ENCODE data around the gene NPW. TPM values are rescaled to one million over a fixed set of nuclear protein-coding genes. Genes with fewer than 3 reads are reported as not detected.

The NPW gene
- total RNA-seq, 1 donor from 2014 or later: not detected

DNA sequence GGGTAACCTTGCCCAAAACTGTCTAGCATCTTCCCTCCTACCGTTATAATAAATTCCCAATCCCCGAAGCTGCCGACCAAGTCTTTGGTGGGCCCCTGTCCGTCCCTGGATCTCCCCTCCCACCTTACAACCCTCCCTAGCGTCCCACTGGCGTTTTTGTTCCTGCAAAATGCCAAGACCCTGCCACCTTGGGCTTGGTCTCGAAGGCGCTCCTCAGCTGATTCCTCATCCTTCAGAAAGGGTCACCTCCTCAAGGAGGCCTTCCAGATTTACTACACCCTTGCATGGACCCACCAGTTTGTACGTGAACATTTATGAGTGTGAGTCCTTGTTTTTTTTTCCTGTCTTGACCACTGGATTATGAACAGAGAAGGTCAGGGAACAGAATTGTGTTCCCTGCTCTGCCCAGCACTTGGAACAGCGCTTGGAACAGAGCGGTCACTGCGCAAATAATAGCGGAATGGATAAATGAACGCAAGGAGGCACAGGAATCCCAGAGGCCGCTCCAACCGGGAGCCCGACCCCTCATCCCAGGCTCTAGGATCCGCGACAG lies 36.5 kb upstream of the NPW start:
- H3K36me3 ChIP-seq (ENCODE audit: control insufficient read depth, insufficient read depth, low read length): peaks cover 13% of the 10 kb centered on the region
- H3K27me3 ChIP-seq (ENCODE audit: control insufficient read depth, insufficient read depth, low read length): peaks cover 5% of the 10 kb centered on the region
- no peak for FAIRE-seq
- peak overlapping the region; percentile 66 for H3K4me3 ChIP-seq (ENCODE audit: low read depth, low read length)
- TF ChIP-seq CTCF (IDR thresholded peaks at IDR 0.05; ENCODE audit: insufficient read depth, low read length, severe bottlenecking): peak; percentile 19
- no peak for DNase-seq (ENCODE audit: low read depth)

- H3K36me3 ChIP-seq (ENCODE audit: control insufficient read depth, insufficient read depth, low read length): peaks cover 10% of the 10 kb centered on the region
- FAIRE-seq: no peak
- TF ChIP-seq CTCF (IDR thresholded peaks at IDR 0.05; ENCODE audit: insufficient read depth, low read length, severe bottlenecking): peak; percentile 18
- H3K27me3 ChIP-seq (ENCODE audit: control insufficient read depth, insufficient read depth, low read length): peaks cover 9% of the 10 kb centered on the region
- peak; percentile 56 for DNase-seq (ENCODE audit: low read depth)
- H3K4me3 ChIP-seq (ENCODE audit: low read depth, low read length): peak within 1 kb of the TSS; percentile 66
Observed at GRCh38 chr16:1983544-1984346, 35.8 kb upstream of the NPW start, which contains the start of gene GFER. Gene GFER (plus strand): TSS chr16:1984193. CDS start chr16:1984219, 26 bp downstream.

DNA sequence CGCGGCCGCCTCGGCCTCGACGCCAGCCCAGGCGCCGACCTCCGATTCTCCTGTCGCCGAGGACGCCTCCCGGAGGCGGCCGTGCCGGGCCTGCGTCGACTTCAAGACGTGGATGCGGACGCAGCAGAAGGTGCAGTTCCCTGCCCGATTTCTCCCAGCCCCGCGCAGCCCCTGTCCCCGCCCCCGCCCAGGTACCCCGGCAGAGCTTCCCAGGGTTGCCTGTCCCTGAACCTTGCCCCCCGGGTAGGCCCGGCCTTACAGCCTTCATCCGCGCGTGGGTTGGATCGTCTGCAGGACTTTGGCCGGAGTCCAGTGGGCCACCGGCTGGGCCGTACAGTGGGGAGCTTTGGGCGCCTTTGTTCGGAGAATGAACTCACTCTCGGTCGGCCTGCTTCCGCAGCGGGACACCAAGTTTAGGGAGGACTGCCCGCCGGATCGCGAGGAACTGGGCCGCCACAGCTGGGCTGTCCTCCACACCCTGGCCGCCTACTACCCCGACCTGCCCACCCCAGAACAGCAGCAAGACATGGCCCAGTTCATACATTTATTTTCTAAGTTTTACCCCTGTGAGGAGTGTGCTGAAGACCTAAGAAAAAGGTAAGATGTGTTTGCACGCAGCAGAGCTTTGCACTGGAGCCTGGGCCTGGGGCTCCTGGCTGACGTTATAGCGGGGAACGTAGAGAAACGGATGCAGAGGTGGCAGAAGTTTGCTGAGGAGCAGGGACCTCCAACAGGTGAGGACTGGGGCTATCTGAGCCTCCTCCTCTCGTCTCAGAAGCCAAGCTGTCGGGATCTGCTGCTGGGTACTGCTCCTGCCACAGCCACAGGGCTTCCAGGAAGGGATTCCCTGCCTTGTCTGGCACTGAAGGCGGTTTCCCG lies 35.0 kb upstream of the NPW start:
- no peak for TF ChIP-seq CTCF (IDR thresholded peaks at IDR 0.05; ENCODE audit: insufficient read depth, low read length, severe bottlenecking)
- Histone ChIP-seq H3K36me3 (ENCODE audit: control insufficient read depth, insufficient read depth, low read length) (peaks cover 10% of the 10 kb centered on the region), H3K4me3 (ENCODE audit: low read depth, low read length) (peak overlapping the region; percentile 66), H3K27me3 (ENCODE audit: control insufficient read depth, insufficient read depth, low read length) (peaks cover 16% of the 10 kb centered on the region)
- no peak for DNase-seq (ENCODE audit: low read depth)
- FAIRE-seq: no peak

- no peak overlapping the region for H3K4me3 ChIP-seq (ENCODE audit: low read depth, low read length)
- no peak for FAIRE-seq
- H3K36me3 ChIP-seq (ENCODE audit: control insufficient read depth, insufficient read depth, low read length): peaks cover 10% of the 10 kb centered on the region
- peaks cover 20% of the 10 kb centered on the region for H3K27me3 ChIP-seq (ENCODE audit: control insufficient read depth, insufficient read depth, low read length)
- no peak for TF ChIP-seq CTCF (IDR thresholded peaks at IDR 0.05; ENCODE audit: insufficient read depth, low read length, severe bottlenecking)
- no peak for DNase-seq (ENCODE audit: low read depth)
Observed at GRCh38 chr16:1985466-1986150, 34.0 kb upstream of the NPW start.

DNA sequence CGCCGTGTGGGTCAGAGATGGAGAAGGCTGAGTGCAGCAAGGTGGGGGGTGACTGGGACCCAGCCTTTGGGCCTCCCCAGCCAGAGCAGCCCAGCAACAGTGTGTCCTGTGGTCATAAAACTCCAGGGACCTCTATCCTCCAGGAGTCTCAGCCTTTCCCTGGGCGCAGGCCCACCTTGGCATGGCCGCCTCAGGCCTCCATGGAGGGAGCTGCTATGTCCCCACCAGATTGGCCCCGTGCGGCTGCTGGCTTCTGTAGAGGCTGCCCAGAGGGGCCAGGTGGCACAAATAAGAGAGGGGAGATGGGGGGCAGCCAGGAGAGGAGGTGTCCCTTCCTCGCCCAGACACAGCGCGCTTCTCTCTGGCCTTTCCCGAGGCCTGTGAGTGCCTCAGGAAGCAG lies 32.4 kb upstream of the NPW start:
- Histone ChIP-seq H3K36me3 (ENCODE audit: control insufficient read depth, insufficient read depth, low read length) (peaks cover 10% of the 10 kb centered on the region), H3K27me3 (ENCODE audit: control insufficient read depth, insufficient read depth, low read length) (peaks cover 14% of the 10 kb centered on the region), H3K4me3 (ENCODE audit: low read depth, low read length) (no peak overlapping the region)
- FAIRE-seq (no peak), DNase-seq (ENCODE audit: low read depth) (no peak)
- TF ChIP-seq CTCF (IDR thresholded peaks at IDR 0.05; ENCODE audit: insufficient read depth, low read length, severe bottlenecking): no peak

Data from bronchial epithelial cell (primary cell).